ENCODE results near the gene EYS.

DNA sequence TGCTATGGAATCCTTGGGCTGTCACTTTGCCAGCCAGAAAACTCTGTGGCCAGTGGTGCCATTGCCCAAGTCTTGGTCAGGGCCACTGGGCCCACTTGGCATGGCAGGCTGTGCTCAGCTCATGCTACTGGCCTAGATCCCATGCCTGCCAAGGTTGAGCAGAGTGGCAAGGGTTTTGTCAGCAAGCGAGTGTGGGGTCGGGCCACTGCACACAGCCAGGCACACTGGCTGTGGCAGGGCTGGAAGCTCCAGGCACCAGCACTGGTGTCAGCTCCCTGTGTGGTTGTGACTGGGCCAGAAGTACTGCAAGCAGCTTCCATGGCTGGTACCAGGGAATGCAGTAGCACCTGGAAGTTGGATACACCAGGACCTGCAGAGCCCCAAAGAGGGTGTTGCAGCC lies 846.8 kb downstream of the EYS start:
- TF ChIP-seq SMC3 (IDR thresholded peaks at IDR 0.05; ENCODE audit: low read depth, low read length) (no peak), GABPA (IDR thresholded peaks at IDR 0.05; ENCODE audit: low read depth) (no peak)

All from SK-N-SH (cell line).